ENCODE results near the gene SH3RF1.
A peak's percentile ranks its signal among the peaks of the same experiment; 100 is the strongest.

SH3RF1 gene

DNA sequence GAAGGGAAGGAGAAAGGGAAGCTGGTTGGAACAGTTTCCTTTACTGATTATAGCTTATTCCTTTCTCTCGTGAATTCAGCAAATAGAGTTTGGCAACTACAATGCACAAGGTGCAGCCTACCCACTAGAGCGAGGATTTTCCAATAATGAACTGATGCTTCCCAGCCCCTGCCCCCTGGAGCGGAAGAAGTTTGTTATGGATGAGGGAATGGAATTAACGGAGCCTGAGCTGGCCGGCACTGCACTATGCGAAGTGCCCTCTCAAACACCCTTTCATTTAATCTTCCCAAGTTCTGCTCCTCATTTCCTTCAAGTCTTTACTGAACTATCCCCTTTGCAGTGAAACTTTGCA, 218.2 kb downstream of the SH3RF1 start:
- no peak for DNase-seq (ENCODE audit: low read depth)
- H3K4me3 ChIP-seq (replicated peaks; ENCODE audit: low read depth, low read length): no peak overlapping the region
- TF ChIP-seq, protein P1, sequence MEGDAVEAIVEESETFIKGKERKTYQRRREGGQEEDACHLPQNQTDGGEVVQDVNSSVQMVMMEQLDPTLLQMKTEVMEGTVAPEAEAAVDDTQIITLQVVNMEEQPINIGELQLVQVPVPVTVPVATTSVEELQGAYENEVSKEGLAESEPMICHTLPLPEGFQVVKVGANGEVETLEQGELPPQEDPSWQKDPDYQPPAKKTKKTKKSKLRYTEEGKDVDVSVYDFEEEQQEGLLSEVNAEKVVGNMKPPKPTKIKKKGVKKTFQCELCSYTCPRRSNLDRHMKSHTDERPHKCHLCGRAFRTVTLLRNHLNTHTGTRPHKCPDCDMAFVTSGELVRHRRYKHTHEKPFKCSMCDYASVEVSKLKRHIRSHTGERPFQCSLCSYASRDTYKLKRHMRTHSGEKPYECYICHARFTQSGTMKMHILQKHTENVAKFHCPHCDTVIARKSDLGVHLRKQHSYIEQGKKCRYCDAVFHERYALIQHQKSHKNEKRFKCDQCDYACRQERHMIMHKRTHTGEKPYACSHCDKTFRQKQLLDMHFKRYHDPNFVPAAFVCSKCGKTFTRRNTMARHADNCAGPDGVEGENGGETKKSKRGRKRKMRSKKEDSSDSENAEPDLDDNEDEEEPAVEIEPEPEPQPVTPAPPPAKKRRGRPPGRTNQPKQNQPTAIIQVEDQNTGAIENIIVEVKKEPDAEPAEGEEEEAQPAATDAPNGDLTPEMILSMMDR (IDR thresholded peaks at IDR 0.05; ENCODE audit: low read length, missing control alignments): no peak

- TF ChIP-seq, protein P1 (IDR thresholded peaks at IDR 0.05; ENCODE audit: low read length, missing control alignments): no peak
- DNase-seq (ENCODE audit: low read depth): no peak
- H3K4me3 ChIP-seq (replicated peaks; ENCODE audit: low read depth, low read length): no peak overlapping the region
These were observed 218.8 kb downstream of the SH3RF1 start for GRCh38 chr4:169051761-169052593.

DNA sequence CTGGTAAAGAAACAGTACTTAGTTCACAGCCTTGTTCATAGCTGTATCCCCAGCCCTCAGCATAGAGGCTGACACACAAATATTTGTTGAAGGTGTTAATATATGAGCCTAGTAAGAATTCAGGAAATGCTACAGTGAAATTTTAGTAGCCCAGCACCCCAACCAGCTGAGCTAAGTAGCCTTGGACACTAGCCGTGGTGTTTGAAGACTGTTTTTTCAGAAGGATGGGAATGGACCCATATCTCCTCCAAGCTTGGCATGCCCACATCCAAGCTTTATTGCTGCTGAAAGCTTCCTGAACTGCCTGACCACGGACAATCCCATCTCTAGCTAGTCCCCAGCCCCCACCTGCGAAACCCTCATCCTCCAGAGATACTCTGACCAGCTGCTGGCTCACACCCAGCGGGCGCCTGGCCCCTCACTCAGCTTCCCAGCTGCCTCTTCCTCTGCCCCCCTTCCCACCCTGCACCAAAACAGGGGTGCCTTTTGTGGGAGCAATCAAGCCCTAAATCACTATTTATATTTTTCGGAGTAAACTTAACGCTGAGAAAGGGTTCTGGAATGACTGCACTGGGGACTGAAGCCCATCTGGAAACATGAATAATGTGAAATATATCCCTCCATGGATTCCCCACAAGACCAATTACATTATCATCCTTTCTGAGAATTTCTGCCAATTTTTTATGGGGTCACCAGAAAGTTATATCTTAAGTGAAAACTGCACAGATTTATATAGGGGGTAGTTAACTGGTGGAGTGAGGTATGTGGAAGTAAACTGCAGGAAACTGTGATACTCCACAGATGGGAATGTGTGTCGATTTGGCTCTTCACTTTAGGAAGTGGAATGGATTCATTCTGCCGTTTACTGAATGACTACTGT, 219.6 kb downstream of the SH3RF1 start:
- H3K4me3 ChIP-seq (replicated peaks; ENCODE audit: low read depth, low read length): no peak overlapping the region
- no peak for DNase-seq (ENCODE audit: low read depth)
- TF ChIP-seq, protein P1 (IDR thresholded peaks at IDR 0.05; ENCODE audit: low read length, missing control alignments): no peak

GRCh38 chr4:169050284-169050683, 220.5 kb downstream of the SH3RF1 start:
- TF ChIP-seq, protein P1 (IDR thresholded peaks at IDR 0.05; ENCODE audit: low read length, missing control alignments): no peak
- no peak overlapping the region for H3K4me3 ChIP-seq (replicated peaks; ENCODE audit: low read depth, low read length)
- peak; percentile 59 for DNase-seq (ENCODE audit: low read depth)

- DNase-seq (ENCODE audit: low read depth): no peak
- no peak overlapping the region for H3K4me3 ChIP-seq (replicated peaks; ENCODE audit: low read depth, low read length)
- TF ChIP-seq, protein P1 (IDR thresholded peaks at IDR 0.05; ENCODE audit: low read length, missing control alignments): no peak
These were observed 221.8 kb downstream of the SH3RF1 start for GRCh38 chr4:169048868-169049414.

GRCh38 chr4:169047956-169048355, 222.8 kb downstream of the SH3RF1 start:
- no peak for DNase-seq (ENCODE audit: low read depth)
- TF ChIP-seq, protein P1 (IDR thresholded peaks at IDR 0.05; ENCODE audit: low read length, missing control alignments): no peak
- H3K4me3 ChIP-seq (replicated peaks; ENCODE audit: low read depth, low read length): no peak overlapping the region

Measured in fibroblast of pulmonary artery (primary cell).